C4-2B (cell line): ENCODE measurements around the gene TFAP2C.

Source experiments
- CTCF ChIP-seq: fragments of 450-650 bp; conservative IDR thresholded peaks from 2 replicates; pipeline ENCODE4 v1.5.1; 2017; ENCODE audit warnings: mild to moderate bottlenecking
- ZFX ChIP-seq: fragments of 450-650 bp; IDR thresholded peaks from 2 replicates; pipeline ENCODE4 v1.6.1; 2017

- TF ChIP-seq CTCF (no peak), ZFX (no peak)
These were observed 44.3 kb downstream of the TFAP2C start for GRCh38 chr20:56673450-56673849.
